Endometrial microvascular endothelial cells (primary cell): ENCODE measurements around the gene RPL28. TPM values are rescaled to one million over a fixed set of nuclear protein-coding genes. Genes with fewer than 3 reads are reported as not detected.

Experiments
- in situ Hi-C: cut with HindIII; loops from 2 replicates; pipeline ENCODE4 v1.10.0; 2017; ENCODE audit warnings: low sequenced_read_pairs, low pct_unique_long_range_greater_than_20kb; ENCODE audit errors: inconsistent ontology term
- total RNA-seq: library from RNA; depleted of rRNA; stranded (reverse); fragments of >200 nt; gene quantifications from one replicate; pipeline ENCODE4 v1.2.3, GENCODE V29; 2015; ENCODE audit errors: inconsistent ontology term

Gene RPL28
- total RNA-seq, 1 donor from 2014 or later = 298 TPM

GRCh38 chr19:55352040-55352439 lies 33.7 kb upstream of the RPL28 start:
- in situ Hi-C loops = loop anchor here (10.0 kb wide), 1 partner anchor 57 kb away; no protein-coding TSS in a partner anchor

- in situ Hi-C loops = loop anchor here (10.0 kb wide), 1 partner anchor 58 kb away; no protein-coding TSS in a partner anchor
These were observed 33.1 kb upstream of the RPL28 start for GRCh38 chr19:55352549-55353145.

DNA sequence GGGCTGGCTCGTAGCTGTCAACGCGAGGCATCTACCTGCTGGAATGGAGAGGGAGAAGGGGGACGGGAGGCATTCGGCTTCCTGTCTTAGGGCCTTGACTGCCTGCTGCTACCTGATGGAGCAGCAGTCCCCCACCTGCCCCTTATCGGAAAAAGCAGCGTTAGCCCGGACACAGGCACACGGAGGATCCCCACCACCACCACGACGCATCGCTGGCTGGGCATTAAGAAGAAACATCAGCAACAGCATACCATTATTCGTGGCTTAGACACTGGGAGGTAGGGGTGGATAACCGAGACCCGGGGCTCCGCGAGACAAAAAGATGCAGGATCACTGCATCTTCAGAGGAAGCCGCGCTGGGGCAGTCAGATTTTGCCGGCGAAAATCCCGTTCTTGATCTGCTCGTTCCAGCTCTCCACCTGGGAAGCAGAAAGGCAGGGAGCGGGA lies 32.4 kb upstream of the RPL28 start:
- in situ Hi-C loops = loop anchor here (10.0 kb wide), 1 partner anchor 59 kb away; no protein-coding TSS in a partner anchor

GRCh38 chr19:55353803-55354697 lies 31.7 kb upstream of the RPL28 start:
- in situ Hi-C loops = loop anchor here (10.0 kb wide), 1 partner anchor 59 kb away; no protein-coding TSS in a partner anchor

DNA sequence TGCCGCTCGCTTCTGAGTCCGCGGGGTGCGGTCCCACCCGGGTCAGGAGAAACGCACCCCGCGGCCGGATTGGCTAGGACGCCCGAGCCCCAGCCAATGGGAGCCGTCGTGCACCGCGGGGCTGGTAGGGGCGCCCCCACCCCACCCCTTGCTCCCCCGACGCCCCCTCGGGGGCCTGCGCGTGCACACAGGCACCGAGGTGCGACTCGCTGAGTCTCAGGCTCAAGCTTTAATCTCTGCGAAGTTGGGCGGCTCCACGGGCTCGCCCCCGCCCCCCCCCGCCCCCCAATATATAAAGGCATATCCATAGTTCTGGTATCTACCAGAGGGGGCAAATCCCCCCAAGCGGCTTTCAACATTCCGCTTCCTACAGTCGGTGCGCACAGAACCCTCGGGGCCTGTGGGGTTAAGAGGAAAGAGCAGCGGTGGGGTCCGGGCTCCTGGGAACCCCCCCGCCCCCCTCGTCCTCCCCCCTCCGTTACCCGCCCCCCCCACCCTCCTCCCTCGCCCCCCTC lies 31.0 kb upstream of the RPL28 start, which contains the start of gene COX6B2:
COX6B2 (minus strand) TSS at position 22 of the 515 bp plus-strand sequence. CDS start 198 bp downstream, outside the sequence.
- in situ Hi-C loops = loop anchor here (10.0 kb wide), 1 partner anchor 60 kb away; no protein-coding TSS in a partner anchor

GRCh38 chr19:55355213-55355821 lies 30.4 kb upstream of the RPL28 start:
- in situ Hi-C loops = loop anchor here (10.0 kb wide), 1 partner anchor 61 kb away; no protein-coding TSS in a partner anchor

DNA sequence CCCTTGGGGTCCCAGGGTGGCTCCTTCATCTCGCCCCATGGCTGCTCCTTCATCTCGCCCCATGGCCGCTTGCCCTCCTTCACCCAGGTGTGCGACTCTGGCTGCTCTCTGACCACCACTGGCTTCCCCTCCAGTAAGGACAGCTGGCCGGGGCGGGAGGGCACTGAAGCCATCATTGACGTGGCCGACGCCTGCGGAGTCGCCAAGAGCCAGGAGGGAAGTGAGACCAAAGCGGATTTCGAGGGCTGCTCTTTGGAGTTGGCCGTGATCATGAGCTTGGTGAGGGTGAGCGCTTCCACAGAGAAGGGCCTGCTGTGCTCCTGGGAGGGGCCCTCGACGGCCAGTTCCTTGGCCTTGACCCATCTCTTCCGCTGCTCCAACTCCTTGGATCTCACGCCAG lies 27.2 kb upstream of the RPL28 start:
- in situ Hi-C loops = loop anchor here (10.0 kb wide), 1 partner anchor 64 kb away; no protein-coding TSS in a partner anchor

DNA sequence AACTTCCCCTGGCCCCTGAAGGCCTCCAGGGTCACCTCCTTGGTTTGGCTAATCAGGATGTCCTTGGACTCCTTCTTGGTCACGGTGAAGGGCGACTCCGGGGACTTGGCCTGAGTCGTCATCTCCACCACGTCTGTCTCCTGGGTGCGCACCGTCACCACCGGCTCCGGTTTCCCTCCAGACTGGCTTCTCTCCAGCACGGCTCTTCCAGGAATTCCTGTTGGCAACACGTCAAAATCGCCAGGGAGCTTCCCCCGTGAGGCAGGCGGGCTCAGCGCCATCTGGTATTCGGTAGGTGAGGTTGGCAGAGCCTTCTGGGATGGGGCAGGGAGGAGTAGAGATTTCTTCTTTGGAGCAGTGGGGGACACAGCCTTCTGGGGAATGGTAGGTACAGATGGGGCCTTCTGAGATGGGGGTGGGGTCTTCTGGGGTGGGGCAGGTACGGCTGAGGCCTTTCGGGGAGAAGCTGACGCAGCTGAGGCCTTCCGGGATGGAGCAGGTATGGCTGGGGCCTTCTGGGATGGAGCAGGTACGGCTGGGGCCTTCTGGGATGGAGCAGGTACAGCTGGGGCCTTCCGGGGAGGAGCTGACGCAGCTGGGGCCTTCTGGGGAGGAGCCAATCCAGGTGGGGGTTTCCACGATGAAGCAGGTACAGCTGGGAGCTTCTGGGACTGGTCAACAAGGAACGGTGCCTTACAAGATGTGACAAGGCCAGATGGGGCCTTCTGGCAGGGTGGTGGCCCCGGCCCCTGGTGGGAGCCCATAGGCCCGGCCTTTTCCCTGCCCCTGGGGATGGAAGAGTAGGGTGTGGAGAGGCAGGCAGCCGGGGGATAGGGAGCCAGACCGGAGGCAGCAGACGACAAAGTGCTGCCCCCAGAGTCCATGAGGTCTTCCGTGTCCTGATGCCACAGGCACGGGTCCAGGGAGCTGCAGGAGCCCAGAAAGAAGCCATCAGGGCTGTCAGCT lies 26.5 kb upstream of the RPL28 start:
- in situ Hi-C loops = loop anchor here (10.0 kb wide), 1 partner anchor 64 kb away; no protein-coding TSS in a partner anchor

- in situ Hi-C loops = no loop called here
These were observed 24.8 kb upstream of the RPL28 start for GRCh38 chr19:55360902-55361301.

DNA sequence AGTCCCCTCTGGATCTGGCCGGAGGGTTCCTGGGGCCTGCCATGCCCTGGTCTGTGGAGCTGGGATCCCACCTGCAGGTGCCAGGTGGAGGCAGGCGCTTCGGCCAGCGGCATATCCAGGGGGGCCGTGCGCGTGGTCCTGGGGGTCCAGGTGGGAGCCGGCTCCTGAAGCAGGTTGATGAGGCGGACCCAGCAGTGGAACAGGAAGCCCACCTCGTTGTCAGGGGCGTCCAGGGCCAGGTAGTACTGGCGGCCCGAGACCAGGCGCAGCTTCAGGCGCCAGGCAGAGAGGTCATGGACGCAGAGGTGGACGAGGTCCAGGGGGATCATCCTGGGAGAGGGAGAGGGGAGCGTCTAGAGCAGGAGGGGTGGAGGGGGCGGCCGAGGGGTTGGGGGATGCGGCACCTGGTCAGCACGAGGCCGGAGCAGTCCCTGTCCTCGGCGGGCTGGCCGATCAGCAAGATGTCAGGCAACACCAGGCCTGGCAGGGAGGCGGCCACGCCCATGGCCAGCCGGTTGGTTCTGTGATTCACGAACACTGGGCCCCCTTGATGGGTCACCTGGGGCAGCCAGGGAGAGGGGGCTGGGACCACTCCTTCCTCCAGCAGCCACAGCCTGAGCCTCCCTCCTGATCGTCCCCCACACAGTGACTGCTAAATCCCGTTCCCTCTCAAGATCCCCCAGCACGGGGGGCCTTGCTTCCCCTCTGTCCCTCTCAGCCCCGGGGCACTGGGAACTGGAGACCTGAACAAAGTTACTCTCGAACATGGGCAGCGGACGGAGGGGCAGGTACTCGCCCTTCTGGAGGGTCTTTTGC lies 23.4 kb upstream of the RPL28 start:
- in situ Hi-C loops = no loop called here

DNA sequence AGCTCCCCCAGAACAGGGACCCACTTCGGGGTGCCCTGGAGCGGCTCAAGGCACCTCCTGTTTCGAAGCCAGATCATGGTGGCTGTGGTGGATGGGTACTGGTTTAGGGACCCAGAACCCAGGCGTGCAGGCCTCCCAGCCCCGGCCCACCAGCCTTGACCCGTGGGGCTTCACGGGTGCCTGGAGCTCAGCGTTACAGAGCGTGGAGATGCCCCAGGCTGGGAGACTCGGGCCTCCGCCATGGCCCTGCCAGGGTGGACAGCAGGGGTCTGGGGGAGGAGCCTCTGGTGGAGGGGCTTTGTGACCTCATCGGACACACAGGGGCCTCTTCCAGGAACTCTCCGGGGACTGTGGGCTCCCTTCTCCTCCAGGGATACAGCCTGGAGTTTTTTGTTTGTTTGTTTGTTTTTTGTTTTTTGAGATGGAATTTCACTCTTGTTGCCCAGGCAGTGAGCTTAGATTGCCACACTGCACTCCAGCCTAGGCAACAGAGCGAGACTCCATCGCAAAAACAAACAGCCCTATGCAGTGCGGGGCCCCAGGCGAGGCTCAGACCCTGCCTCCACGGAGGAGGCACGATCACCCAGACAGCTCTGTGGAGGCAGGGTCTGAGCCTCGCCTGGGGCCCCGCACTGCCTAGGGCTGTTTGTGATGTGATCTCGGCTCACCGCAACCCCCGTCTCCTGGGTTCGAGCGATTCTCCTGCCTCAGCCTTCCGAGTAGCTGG lies 22.6 kb upstream of the RPL28 start, which contains the start of gene GARIN5B:
GARIN5B (minus strand) TSS at position 271 of the 727 bp plus-strand sequence; CDS start at position 77, 194 bp downstream.
- in situ Hi-C loops = no loop called here

GRCh38 chr19:55365245-55365644 lies 20.5 kb upstream of the RPL28 start:
- in situ Hi-C loops = no loop called here

- in situ Hi-C loops = no loop called here
These were observed 19.8 kb upstream of the RPL28 start for GRCh38 chr19:55365964-55366363.

GRCh38 chr19:55366790-55367189 lies 18.9 kb upstream of the RPL28 start:
- in situ Hi-C loops = no loop called here

DNA sequence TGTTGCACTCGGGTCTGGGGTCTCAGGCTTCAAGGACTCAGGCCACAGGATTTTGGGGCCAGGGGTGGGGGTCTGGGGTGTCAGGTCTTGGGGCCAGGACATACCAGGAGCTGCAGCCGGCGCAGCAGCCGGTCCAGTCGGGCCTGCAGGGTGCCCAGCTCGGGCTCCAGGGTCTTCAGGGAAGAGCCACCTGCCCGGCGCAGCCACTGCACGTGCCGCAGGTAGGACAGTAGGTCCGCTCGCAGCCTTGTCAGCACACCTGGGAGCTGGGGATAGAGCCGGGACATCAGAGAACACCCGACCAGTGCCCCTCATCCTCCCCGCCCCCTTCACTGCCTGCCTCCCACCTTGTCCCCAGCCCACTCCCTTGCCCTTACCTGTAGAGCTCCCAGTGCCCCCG lies 17.6 kb upstream of the RPL28 start:
- in situ Hi-C loops = no loop called here
